Stimulated activated CD4-positive, alpha-beta T cell treated with anti-CD3 and anti-CD28 coated beads, TNF-alpha, amount 100 ng/mL, for 24 hours (primary cell): ENCODE data around the gene PTPN5.
A peak's percentile ranks its signal among the peaks of the same experiment; 100 is the strongest.
"Not testable (repeated sequence)": the region's sequence is repeated elsewhere in the genome, so short reads cannot be mapped to it uniquely, and the experiment has no call there.

Source experiments
- DNase-seq, 3 experiments: peaks; one replicate each; pipeline ENCODE4 v3.0.0-alpha.2; 2020; ENCODE audit warnings: low read depth in 3 of 3

Gene PTPN5

DNA sequence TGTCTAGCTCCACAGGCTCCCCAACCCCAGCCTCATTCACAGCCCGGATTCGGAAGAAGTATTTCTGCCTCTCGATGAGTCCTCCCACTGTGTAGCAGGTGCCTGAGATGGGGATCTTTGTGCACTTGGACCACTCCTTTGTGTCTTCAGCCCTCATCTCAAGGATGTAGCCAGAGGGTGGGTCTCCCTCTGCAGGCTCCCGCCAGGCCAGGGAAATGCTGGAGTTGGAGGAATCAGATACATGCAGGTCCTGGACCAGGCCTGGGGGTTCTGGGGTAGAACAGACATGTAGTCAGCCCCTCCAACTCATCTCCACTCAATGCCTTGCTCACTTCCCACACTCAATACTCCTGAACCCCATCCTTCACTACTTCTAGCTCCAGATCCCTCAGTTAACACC is 82.2 kb downstream of the PTPN5 start:
- no peak for DNase-seq

DNA sequence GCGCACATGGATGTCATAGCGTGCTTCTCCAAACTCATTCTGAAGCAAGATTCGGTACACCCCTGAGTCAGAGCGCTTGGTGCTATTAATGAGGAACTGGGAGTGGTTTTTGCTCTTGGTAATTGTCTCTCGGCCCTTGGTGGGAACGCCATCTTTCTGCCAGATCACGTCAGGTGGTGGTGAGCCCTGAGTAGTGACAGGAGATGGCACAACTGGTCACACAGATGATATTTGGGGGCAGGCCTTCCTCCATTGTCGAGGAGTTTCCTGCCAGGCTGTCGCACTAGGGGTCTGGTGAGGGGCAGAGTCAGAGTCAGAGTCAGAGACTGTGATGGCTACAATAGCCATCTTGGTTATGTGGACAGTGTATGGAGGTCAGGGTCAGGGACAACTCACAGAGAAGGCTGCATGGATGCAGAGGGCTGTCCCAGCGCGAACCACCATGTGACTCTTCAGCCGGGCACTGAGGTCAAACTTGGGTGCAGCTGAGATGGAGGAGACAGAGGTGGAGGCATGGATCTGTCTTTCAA is 83.7 kb downstream of the PTPN5 start:
- no peak for DNase-seq

DNA sequence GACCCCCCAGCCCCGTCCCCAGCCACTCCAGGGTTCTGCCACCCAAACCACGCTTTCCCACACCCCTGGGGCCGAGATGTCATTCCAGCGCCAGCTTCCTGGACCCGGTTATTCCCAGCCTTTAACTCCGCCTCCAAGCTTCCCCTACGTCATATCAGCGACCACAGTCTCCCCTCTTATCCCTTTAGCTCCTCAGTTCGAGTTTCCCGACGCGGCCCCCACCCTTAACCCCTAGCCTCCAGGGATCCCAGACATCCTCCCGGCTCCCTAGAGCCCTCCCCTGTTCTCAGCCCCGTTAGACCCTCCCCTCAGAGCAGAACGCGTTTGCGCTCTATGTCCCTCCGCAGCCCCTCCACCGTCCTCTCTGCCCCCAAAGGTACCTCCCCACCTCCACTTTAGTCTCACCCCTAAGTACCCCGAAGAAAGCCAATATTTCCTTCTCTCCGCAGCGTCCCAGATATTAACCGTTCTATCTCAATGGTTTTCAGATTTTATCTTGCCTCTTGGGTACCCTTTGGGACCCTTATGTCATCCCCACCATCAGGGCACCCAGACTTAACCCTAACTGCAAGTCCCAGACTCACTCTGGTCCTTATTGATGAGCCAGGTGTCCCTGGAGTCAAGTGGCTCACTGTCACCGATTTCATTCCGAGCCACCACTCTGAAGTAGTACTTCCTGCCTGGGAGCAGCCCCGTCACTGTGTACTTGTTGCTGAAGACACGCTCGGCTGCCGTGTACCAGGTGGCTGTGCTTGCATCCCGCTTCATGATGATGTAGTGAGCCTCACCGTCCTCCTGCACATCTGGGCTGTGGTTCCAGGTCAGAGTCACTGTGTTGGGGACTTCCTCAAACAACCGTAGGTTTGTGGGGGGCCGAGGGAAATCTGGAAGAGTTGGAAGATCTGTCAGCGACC is 85.0 kb downstream of the PTPN5 start:
- peak in 1 of 3 experiments; percentile 38 for DNase-seq

DNA sequence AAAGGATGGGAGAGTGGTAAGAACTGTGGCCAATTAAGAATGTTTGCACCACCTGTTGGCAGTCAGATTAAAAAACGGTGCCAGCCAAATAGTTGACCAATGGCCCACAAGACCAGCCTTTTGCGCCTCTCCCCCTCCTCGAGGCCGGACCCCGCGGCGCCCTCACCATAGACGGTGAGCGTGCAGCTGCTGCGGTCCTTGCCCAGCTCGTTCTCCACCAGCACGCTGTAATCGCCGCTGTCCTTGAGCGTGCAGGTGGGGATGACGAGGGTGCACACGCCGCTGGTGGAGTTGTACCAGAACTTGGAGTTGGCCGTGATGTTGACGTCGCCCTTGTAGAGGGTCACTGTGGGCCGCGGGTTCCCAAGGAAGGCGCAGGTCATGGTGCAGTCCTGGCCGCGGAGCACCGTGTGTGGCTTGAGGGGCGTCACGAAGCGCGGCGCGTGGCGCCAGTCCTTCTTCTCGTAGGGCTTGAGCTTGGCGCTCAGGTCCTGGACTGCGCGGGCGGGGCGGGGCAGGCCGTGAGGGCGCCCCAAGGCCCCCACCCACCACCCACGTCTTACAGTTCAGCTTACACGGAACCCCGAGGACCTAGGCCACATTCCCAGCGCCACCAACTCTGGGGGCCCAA is 85.8 kb downstream of the PTPN5 start:
- DNase-seq = peak in 1 of 3 experiments; percentile 31

DNA sequence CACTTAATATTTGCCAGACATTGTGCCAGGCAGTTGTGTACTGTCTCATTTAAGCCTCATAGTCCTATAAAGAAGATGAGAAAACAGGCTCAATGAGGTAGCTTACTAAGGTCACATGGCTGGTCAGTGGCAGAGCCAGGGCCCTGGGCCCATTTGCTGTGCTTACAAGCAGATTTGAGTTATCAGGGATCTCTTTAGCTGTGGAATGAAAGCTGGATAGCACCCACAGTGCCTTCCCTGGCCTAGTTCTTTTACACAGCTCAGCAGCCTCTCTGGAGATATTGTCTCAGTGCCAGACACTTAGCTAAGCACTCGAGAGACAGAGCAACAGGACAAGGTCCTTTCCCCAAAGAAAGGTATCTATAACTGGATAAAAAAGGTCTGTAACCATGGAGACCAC is 86.9 kb downstream of the PTPN5 start:
- no peak for DNase-seq

DNA sequence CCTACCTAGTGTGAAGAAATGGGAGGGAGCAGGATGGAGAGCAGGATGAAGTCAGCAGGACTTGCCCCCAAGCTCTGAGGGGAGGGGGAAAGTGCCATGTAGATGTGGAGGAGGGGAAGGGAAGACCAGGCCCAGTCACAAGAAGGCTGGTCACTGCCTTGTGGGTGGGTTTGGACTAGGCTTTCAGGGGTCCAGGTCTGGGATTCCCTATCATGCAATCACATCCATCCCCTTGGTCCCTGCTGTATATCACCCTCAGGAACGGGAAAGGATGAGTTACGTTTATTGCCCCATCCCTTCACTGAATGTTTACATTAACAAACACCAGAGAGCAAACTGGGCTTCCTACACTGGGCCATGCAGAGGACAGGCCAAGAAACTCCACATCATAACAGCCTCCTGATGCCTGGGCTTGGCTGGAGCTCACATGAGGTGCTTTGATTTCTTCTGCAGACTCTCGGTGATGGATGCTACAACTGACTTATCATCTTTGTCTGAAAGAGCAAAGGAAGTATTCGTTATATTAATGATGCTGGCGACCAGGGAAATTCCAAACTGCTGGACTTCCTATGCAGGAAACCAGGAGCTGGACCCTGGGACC is 87.5 kb downstream of the PTPN5 start:
- DNase-seq = no peak

DNA sequence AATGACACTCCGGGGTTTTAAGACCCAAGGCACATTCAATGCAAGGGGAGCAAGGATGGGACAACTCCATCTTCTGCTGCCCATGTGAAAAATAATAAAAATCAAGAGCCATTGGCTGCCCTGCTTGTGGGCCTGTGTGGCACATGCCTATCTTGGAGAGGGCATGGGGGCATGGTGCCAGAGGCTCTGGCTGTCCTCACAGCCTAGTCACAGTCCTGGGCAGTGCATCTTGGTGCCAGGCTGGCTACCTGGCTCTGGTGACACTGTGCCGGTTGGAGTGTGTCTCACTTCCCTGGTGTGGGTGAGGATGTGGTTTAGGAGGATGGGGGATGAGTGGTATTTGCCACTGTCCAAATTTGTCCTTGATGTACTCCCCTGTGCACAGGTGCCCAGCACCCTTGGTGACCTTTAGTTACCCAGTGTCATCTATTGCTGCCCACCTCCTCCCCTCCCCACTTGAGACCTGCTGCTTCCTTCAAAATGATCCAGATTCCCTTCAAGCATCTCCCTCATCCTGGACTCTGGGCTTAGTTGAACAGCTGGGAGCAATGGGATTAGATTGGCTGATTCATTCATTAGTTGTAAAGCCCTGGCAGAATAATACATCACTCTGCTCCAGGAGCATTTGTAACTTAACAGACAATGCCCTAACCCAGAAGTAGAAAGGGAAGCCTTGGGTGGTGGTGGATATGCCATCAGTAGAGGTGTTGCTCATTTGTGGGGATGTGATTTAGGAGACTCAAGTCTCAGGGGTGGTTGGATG is 88.4 kb downstream of the PTPN5 start:
- DNase-seq = no peak

DNA sequence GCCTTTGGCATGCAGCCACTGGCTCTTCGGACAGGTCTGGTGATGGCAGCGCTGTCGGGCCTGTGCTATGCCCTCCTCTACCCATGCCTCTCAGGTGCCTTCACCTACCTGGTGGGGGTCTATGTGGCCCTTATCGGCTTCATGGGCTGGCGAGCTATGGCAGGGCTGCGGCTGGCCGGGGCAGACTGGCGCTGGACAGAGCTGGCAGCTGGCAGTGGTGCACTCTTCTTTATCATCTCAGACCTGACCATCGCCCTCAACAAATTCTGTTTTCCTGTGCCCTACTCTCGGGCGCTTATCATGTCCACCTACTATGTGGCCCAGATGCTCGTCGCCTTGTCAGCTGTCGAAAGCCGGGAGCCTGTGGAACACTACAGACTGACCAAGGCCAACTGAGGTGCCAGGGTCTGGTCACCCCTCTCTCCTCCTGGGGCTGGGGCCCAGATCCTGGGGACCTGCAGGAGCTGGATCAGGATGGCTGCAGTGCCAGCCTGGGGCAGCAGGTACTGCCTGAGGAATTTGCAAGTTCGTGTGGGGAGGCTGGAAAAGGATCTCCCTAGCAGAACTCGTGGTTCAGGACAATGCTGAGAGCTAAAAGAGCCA is 89.9 kb downstream of the PTPN5 start:
- DNase-seq = no peak

DNA sequence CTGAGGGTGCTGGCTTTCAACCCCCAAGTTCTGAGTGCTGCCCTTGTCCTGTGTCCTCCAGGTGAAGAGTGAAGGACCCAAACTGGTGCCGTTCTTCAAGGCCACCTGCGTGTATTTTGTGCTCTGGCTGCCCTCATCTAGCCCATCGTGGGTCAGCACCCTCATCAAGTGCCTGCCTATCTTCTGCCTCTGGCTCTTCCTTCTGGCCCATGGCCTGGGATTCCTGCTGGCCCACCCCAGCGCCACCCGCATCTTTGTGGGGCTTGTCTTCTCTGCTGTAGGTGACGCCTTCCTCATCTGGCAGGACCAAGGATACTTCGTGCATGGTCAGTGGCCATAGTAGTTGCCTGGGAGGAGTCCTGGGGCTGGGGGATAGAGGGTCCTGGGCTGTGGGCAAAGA is 90.7 kb downstream of the PTPN5 start:
- no peak for DNase-seq

DNA sequence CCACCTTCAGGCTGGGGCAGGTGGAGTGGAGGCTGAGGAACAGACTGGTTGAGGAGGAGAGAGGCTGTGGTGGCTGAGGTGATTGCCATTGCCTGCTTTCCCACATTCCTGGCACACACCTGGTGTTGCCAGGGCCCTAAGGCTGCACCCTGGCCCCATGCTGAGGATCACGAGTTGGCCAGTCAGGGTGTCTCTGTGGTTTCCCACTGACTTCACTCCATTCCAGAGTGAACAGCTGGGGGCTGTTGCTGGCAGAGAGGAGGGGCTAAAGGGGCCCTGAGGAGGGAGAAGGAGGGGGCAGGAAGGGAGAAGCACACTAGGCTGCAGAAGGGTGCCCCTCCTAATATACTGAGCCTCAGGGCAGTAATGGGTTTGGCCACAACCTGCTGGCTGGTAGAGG is 91.2 kb downstream of the PTPN5 start:
- DNase-seq = no peak

DNA sequence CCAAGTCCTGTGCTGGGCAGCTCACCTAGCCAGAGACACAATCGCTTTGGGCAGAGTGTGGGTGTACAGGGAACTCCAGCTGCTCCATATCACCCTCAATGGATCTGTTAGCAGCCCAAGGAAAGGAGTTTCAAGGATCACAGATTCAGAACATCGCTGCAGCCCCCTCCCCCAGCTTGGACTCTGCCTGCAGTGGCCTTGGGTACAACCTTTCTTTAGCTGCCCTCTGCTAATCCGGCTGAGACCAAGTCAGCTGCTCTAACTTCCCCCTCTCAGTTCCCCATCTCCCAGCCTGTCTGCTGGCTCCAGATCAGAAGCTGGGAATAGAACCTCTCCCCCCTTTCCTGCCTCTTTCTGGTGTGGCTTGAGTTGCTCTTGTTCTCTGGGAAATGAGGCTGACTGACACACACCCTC is 91.7 kb downstream of the PTPN5 start:
- DNase-seq = no peak

DNA sequence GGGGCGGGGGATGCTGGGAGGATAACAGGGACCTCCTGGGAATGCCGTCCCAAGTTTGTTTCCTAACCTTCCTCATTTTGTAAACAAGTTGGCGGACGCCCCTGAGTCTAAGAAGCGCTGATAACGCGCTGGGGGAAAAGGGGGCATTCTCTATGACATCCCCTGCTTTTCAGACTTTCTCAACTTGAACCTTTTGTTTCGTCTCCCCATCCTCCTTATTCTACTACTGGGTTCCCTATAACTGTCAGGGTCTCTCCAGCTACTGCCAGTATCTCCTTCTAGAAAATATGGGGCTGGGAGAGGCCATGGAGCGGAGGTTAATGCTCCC is 92.4 kb downstream of the PTPN5 start:
- no peak for DNase-seq

DNA sequence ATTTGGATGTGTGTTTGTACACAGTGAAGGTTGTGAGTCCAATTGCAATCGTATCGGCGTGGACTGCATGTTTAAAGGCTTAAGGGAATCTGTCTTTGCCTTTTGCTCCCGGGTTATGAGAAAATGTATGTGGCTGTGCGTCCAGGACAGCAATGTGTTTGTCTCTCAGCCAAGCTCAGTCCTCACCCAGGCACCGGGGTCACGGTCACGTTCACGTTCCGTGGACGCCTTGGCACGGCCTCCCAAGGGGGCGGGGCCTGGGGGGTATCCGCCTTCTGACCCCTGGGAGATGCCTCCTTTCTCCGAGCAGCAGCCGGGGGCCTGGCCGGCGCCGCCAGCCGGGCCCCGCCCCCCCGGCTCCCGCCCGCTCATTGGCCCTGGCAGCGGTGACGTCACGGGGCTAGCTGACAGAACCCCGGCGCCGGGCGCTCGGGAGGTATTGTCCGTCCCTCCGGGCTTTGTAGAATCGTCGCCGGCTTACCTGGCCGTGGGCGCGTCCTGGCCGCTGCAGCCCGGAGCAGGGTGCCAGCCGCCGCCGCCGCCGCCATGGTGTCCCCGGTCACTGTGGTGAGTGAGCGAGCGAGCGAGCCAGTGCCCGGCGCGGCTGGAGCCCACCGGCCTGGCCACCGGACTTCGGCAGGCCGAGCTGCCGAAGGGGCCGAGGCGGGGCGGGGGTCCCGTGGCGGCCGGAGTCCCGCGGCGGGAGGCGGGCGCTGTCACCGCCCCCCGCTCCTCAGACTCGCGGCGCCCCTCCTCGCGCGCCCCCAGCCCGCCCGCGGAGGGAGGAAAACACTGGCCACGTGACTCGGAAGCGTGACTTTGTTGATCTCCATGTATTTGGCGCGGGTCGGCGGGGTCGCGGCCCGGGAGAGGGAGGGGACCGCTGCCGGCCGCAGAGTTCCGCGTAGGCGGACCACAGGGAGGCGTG is 93.0 kb downstream of the PTPN5 start, which contains the start of gene TMEM86A:
TSS of gene TMEM86A (plus strand) at position 439 of the 928 bp plus-strand sequence. CDS start at position 547, 108 bp downstream.
- peak; percentile 77 to 89 (median 81) for DNase-seq

DNA sequence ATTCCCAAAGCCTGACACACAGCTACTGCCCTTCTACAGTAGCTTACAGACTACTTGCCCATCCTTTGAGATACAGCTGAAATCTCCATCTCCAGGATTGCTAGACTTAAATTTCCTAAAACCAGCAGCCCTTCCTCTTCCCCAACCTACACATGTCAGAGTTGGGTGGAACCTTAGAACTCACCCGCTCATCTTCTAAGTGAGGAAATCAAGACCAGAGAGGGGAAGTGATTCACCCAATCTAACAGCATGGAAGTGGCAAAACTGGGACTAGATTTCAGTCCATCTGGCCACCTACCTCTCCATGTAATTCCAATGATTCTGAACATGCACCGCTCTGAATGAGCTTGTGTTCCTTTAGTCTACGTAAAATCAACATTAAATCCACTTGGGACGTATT is 94.0 kb downstream of the PTPN5 start:
- no peak for DNase-seq

DNA sequence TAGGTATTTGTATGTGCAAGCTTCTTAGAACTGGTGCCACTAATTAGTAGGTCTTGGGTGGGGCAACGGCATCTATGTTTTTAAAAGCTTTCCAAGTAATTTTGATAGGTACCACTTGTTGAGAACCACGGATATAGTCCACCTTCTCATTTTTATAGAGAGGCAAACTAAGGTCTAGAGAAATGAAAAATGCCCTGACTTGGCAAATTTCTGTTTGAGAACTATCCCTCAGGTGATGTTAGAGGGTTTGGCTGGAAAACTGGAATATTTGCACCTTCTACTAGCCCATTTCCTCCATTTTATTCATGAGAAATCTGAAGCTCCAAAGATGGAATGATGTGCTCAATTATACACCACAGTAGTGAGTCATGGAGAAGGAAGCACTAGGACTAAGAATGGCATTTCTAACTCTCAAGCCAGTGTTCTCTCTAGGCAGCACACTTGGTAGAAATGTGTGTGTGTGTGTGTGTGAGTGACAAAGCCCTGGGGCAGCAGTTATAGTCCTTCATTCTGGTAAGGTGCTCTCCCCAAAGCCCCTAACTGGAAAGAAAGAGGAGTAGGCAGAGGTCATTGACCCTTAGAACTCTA is 94.9 kb downstream of the PTPN5 start:
- DNase-seq = no peak

DNA sequence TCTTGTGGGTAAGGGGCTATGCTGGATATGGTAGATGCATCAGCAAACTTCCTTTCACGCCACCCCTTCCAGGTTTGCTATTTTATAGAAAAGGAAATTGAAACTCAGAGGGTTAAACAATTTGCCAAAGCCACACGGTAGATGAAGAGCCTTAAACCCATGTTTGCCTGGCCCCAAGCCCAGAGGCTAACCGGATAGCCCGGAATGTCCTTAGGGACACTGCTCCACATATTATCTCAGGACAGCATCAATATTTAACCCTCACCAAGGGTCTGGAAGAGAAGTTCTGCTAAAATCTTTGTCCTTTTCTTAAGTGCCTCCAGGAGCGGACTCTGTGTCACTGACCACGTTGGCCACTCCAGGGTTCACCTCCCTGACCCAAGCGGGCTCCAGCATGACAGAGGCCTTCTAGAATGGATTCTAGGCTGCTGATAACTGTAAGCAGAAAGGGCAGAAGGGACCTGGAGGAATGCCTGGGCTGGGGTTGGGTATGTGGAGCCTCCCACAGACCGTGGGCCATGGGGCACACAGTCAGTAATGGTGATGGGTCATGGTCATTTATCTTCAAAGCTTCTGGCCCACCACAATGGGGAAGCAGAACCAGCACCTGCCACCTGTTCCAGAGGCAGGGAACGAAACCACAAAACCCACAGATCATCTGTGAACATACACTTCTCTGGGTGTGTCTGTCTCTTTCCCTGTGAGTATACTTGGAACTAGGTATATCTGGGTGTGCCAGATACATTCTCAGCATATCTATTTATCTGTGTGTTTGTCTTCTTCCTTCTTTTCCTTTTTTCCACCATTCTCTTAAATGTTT is 98.4 kb downstream of the PTPN5 start:
- DNase-seq = no peak

DNA sequence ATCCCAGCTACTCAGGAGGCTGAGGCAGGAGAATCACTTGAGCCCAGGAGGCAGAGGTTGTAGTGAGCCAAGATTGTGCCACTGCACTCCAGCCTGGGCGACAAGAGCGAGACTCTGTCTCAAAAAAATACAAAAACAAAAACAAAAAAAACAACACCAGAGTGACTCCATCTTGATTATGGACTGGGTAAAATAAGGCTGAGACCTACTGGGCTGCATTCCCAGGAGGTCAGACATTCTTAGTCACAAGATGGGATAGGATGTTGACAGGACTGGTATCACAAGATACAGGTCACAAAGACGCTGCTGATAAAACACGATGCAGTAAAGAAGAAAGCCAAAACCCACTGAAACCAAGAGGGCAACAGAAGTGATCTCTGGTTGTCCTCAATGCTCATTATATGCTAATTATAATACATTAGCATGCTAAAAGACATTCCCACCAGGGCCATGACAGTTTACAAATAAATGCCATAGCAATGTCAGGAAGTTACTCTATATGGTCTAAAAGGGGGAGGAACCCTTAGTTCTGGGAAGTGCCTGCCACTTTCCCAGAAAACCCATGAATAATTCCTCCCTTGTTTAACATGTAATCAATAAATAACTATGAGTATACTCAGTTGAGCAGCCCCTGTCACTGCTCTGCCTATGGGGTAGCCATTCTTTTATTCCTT is 100.0 kb downstream of the PTPN5 start:
- not testable (repeated sequence) for DNase-seq

DNA sequence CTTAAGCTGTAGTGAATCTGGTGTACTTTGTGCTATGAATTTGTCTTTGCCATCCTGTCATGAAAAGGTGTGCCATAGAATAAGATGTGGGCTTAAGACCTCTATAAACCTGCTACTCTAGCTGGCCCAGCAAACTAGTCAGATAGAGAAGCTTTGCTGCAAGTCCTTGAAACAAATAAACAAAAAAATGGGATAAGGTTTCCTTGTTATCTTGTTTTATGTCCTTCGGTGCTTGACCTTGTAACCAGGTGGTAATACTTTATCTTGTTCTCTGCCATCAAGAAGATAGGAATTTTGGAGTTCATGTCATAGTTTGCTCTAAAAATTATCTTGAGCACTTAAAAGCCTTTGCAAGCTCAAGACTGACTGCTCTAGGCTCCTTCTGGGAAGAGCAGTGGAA is 107.3 kb downstream of the PTPN5 start:
- no peak for DNase-seq
